ENCODE results near the gene WNK2.

The WNK2 gene

DNA sequence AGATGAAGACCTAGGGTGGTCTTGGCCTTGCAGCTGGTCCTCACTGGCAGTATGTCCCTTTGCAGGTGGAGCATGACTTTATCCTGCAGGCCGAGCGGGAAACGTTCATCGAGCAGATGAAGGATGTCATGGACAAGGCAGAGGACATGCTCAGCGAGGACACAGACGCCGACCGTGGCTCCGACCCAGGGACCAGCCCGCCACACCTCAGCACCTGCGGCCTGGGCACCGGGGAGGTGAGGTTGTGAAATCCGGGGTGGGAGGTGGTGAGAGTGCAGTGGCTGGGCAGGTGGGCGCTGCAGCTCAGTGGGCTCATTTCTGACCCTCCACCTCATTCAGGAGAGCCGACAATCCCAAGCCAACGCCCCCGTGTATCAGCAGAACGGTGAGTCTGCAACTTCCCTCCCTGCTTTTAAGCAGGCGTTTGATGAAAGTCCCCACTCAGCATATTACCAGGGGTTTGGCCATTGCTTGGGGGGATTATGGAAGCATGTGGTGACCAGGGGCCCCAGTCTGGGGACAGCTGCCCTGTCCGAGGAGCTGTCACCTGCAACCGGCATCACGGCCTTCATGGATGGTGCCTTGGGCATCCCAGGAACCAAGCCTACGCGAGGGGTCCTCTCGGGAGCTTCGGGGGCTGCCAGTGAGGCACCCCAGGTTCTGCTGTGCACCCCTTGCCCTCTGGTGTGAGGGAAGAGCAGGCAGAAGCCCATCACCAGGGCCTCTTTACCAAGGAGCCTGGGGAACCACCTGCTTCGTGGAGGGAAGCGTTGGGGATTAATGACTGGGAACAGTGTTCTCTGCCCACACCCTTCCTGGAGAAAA is 84.0 kb downstream of the WNK2 start:
- DNase-seq, result no peak

DNA sequence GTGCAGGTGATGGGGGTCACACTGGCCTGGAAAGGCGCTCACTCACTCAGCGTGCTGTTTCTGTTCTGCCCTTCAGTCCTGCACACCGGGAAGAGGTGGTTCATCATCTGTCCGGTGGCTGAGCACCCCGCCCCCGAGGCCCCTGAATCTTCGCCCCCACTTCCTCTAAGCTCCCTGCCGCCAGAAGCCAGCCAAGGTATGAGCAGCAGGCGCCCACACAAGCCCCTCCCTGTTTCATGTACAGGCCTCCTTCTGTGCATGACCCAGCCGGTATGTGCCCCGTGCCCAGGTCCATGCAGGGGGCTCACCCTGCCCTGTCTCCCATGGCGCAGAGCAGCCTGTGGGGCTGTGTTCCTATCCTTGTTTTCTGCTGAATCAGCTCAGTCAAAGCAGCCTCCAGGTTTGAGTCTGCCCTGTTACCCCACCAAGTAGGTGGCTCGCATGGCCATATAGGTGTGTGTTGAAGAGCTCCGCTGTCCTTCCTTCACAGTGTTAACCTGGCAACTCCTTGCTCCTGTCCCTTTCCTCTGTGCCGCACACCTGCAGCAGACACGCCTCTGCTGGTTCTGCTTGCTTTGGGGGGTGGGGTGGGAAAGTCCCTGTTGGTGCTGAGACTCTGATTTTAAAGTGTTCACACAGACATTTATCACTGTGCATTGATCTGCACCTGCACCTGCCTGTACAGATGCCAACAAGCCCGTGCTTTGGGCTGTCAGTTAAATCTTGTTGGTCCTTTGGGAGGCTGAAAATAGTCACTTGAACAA is 84.8 kb downstream of the WNK2 start:
- DNase-seq, result peak in 1 of 5 donors; percentile 31

DNA sequence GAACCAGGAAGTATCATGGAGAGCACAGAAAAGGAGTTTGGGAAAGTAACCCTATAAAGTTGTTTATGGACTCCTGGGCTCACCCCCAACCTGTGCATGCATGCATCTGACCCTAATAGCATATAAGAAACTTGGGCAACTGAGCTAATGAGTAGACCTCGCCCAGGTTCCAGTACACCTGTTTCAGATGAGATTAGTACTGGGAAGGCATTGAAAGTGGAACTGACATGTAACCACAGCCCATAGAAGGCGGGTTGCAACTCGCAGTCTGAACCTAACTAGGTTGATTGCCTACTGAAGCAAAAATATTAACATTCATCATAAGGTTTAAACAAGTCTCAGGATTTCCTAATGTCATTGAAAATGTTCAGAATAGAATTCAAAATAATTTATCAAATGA is 87.0 kb downstream of the WNK2 start:
- no peak for DNase-seq

DNA sequence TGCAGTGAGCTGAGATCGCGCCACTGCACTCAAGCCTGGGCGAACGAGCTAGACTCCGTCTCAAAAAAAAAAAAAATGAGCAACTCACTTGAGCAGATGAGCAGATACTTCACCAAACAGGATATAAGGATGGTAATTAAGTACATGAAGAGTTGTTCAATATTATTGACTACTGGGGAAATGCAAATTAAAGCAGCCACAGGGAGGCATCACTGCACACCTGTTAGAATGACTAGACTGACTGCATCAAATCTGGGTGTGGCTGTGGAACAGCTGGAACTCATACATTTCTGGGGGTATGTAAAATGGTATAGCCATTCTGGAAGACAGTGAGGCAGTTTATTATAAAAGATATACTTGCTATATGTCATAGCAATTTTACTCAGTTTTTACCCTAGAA is 93.0 kb downstream of the WNK2 start:
- DNase-seq, result peak in 1 of 5 donors; percentile 10

GRCh38 chr9:93278144-93278543 is 94.2 kb downstream of the WNK2 start:
- DNase-seq, result no peak

GRCh38 chr9:93280661-93281259 is 96.8 kb downstream of the WNK2 start:
- DNase-seq, result no peak

- DNase-seq, result no peak
These were observed 102.6 kb downstream of the WNK2 start for GRCh38 chr9:93286252-93287188.

DNA sequence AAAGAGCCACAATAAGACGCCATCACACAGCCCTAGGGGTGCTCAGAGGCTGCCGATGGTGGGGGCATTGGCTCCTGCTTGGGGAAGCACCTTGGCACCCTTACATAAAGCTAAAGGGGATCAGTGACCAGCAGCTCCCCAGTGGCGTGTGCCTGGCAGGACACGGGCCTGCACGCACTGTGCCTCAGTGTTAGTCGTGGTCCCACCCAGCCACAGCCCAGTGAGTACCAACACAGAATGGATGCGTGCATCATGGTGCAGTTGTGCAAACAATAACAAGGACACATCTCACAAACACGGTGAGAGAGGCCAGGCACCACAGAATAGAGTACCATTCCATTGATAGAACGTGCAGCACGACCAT is 103.2 kb downstream of the WNK2 start:
- no peak for DNase-seq

GRCh38 chr9:93287593-93287992 is 103.7 kb downstream of the WNK2 start:
- no peak for DNase-seq

DNA sequence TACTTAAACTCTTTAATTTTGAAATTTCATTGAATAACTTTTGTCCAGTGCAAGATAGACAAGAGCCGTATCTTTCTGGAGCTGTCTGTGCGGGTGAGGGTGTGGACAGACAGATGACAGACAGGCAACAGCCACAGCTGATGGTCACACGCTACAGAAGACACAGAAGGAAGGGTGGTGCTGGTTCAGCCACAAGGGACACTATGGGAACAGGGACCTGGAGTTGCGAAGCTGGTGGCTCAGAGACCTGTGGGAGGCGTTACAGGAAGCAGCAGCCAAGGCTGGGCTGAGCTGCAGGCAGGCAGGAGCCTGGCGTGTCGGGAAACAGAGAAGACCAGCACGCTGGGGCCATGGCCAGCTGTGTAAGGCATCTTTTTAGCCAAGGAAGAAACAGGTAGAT is 104.4 kb downstream of the WNK2 start:
- no peak for DNase-seq

GRCh38 chr9:93288891-93289883 is 105.2 kb downstream of the WNK2 start:
- no peak for DNase-seq

DNA sequence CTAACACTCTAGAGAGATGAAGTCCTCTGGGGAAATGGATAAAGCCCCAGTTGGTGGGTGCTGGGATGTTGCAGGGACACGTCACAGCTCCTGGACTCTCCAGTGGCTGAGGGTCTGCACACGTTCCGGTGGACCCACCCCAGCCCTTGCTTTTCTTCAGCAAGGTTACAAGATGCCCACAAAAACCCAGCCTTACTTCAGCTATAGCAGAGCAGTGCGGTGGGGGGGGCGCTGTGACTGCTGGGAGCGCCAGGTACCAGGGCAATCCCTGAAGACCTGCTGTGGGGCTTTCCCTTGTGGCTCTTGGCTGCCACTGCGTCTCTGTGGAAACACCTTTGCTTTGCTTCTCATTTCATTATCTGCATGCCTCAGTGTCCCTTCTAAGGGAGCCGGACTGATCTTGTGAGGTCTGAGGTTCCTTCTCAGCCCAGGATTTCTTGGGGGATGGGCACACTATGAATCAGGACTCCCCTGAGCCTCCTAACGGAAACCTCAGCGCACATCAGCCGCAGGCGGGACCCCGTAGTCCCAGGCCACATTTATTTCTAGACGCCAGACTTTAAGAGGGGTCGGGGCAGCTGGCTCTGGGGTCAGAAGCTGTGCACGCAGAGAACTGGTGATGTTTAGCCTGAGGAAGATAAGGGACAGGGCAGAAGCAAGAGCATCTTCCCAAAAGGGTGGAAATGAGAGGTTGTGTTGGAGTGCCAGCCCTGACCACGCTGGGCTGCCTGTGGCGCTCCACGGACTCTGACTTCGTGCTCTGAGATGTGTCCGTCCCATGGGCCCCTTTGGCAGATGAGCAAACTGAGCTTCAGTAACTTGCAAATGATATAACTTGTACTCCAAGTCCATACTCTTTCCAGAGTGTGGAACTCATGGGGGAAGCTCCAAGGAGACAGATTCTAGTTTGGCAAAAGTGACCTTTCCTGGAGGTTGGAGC is 106.8 kb downstream of the WNK2 start:
- DNase-seq, result no peak

DNA sequence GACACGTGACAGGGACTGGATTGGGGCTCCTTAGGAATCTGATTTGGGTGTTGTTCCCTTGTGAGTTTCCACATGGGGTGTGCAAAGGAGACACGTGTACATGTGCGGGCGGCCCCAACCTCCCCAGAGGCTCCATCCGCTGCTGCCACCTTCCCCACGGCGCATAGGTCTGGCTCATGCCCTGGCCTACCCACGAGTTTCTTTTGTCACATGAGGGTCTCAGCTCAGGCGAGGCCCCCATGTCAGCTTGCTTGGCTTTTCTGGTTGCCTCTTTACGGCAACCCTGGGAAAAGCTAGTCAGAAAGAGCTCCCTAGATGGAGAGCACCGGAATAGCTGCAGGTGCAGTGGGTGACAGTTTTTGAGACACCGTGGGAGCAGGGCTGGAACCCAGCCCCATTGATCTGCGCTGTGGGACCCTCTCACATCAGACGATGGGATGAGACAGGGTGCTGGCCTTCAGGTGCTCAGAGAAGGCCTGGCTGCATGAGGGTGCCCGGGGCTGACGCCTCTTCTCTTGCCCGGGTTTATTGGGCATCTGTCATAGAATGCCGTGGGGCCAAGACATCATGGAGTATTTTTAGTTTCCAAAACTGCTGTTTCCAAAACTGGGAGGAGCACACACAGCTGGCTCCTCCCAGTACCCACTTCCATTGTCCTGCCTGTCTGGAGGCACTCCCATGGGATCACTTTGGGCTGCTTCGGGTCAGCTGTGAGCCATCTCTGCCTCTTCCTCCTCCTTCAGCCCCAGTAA is 107.8 kb downstream of the WNK2 start:
- DNase-seq, result no peak

DNA sequence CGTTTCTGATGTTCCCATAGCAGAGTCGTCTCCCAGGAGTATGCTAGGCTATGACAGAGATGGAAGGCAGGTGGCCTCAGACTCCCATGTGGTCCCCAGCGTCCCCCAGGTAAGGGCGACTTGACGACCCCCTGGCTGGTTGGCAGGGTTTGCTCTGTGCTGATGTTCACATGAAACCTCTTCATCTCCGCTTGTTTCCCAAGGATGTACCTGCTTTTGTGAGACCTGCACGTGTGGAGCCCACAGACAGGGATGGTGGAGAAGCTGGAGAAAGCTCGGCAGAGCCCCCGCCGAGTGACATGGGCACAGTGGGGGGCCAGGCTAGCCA is 108.3 kb downstream of the WNK2 start:
- DNase-seq, result no peak

DNA sequence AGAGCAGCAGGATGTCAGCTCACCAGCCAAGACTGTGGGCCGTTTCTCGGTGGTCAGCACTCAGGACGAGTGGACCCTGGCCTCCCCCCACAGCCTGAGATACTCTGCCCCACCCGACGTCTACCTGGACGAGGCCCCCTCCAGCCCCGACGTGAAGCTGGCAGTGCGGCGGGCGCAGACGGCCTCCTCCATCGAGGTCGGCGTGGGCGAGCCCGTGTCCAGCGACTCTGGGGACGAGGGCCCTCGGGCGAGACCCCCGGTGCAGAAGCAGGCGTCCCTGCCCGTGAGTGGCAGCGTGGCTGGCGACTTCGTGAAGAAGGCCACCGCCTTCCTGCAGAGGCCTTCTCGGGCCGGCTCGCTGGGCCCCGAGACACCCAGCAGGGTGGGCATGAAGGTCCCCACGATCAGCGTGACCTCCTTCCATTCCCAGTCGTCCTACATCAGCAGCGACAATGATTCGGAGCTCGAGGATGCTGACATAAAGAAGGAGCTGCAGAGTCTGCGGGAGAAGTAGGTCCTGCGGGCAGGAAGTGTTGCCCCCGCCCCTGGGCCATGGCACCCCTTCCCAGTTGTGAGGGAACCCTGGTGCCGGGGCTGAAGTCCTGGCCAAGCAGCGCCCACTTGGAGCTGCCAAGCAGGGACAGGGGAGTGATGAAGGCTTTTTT is 108.9 kb downstream of the WNK2 start:
- no peak for DNase-seq

DNA sequence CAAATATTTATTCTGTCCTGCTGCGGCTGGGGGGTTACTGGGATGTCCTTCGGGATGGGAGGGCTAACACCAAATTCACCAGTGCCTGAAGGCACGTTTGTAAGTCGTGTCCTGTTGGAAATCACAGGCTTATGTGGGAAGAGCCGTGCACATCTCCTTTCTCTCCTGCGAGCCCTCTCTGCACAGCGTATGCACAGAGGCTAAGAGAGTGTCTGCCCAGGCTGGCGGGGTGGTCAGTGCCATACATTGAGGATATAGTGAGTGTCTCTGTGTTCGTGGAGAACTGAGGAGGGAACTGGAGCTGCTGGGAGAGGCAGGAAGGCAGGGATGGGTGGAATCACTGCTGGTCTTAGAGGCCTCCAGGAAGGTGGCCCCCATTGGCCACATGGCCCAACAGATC is 110.1 kb downstream of the WNK2 start:
- no peak for DNase-seq

- no peak for DNase-seq
These were observed 111.1 kb downstream of the WNK2 start for GRCh38 chr9:93295031-93295430.

- peak in 1 of 5 donors; percentile 38 for DNase-seq
These were observed 111.6 kb downstream of the WNK2 start for GRCh38 chr9:93295456-93296076.

All from T-helper 1 cell (primary cell).